ENCODE measurements around the gene ZMYND11. TPM values are rescaled to one million over a fixed set of nuclear protein-coding genes. Genes with fewer than 3 reads are reported as not detected.

The ZMYND11 gene
- total and polyA plus RNA-seq, 2 of the 8 experiments (the other 6 are each of a cell fraction or from before 2014, with no cell fraction given) = 7.5 to 26.6 TPM

DNA sequence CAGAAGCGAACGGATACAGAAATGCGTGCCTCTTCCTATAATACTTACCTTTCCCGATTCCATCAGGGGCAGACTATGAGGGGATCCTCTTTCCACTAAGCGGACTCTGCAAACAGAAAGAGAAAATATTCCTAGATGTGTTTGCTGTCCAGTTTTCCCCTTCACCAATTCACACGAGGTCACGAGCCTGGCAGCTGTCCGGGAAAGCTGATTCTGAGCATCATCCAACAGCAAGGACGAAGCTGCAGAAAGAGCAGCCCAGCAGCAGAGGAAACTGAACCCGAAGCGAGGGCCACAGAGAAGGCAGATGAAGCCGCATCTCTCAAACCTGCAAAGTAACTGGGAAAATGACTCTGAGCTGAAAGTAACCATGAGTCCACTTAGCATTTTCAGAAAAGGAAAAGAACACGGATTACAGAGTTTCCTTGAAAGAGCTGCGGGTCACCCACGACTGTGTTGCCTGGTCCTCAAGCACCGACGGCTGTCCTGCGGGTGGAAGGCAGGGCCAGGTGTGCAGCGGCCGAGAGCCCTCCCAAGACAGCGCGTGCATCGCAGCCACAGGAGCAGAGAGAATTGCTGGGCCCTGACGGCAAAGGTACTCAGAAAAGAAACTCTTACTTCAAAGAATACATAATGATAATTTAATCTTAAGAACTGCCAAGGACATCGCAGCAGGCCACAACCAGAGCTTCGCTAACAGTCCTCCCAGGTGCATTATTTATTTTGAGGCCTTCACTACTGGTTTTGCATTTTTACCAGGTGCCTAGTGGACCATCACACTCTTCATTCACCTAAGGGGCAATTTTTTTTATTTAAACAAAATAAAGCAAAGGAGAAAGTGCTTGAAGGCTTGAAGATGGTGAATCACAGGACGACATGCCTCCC lies 153.3 kb downstream of the ZMYND11 start:
- FAIRE-seq (no peak), DNase-seq (ENCODE audit: low read depth in 1 of 2, low spot score in 2 of 2) (no peak)
- Histone ChIP-seq H3K79me2 (ENCODE audit: control insufficient read depth in 1 of 2, insufficient read depth in 2 of 2, low read length in 2 of 2) (no peaks in the 10 kb centered on the region), H3K14ac (ENCODE audit: insufficient read length) (no peak overlapping the region), H2BK5ac (ENCODE audit: low read depth, low read length) (0 out of 2 replicates have a peak overlapping the region, but pooled peaks have one; percentile 8), H3K4me1 (replicated peaks in 1 of 4; ENCODE audit: control insufficient read depth in 3 of 4, insufficient read depth in 4 of 4, low read length in 3 of 4) (no peaks in the 10 kb centered on the region; a peak in 1 of 7 replicates), H4K8ac (ENCODE audit: extremely low read depth, insufficient read depth, low read length) (no peak overlapping the region), H3K36me3 (ENCODE audit: control insufficient read depth in 2 of 4, insufficient read depth in 4 of 4, low read length in 3 of 4) (no peaks in the 10 kb centered on the region), H2BK15ac (ENCODE audit: low read length) (no peak overlapping the region), H2BK12ac (ENCODE audit: low read depth, low read length) (no peak overlapping the region), H4K5ac (ENCODE audit: insufficient read length, low read depth, low read length) (no peak overlapping the region), H3K4me3 (ENCODE audit: extremely low read depth in 1 of 4, insufficient read depth in 2 of 4, low read depth in 3 of 4, low read length in 4 of 4) (no peak overlapping the region), H3K27me3 (replicated peaks in 1 of 4; ENCODE audit: control insufficient read depth in 3 of 4, extremely low read depth in 1 of 4, insufficient read depth in 3 of 4, low read length in 3 of 4) (no peaks in the 10 kb centered on the region), H3K18ac (ENCODE audit: extremely low read depth, low read length) (no peak overlapping the region), H4K91ac (replicated peaks; ENCODE audit: insufficient read length, low read length) (no peak overlapping the region), H2AFZ (ENCODE audit: low read length) (no peak overlapping the region), H4K20me1 (replicated peaks in 1 of 2; ENCODE audit: control insufficient read depth in 1 of 2, insufficient read depth in 2 of 2, low read length in 2 of 2) (peaks cover 0 to 7% of the 10 kb centered on the region in 2 experiments), H2BK120ac (replicated peaks; ENCODE audit: low read depth, low read length) (no peak overlapping the region), H3K9me3 (ENCODE audit: insufficient read depth in 2 of 2, low read depth in 1 of 2, low read length in 1 of 2) (no peaks in the 10 kb centered on the region), H3K27ac (ENCODE audit: low read depth, low read length) (no peak overlapping the region), H3K9ac (replicated peaks in 1 of 4; ENCODE audit: extremely low read depth in 1 of 4, low read depth in 3 of 4, low read length in 3 of 4) (no peak overlapping the region; a peak in 1 of 7 replicates), H3K23me2 (ENCODE audit: low read depth, low read length) (no peaks in the 10 kb centered on the region), H2AK5ac (ENCODE audit: low read depth, low read length) (0 out of 2 replicates have a peak overlapping the region, but pooled peaks have one; percentile 28), H3K56ac (replicated peaks; ENCODE audit: insufficient read length, low read depth, low read length) (no peak overlapping the region), H3K23ac (ENCODE audit: insufficient read length) (no peak overlapping the region), H3K4ac (replicated peaks; ENCODE audit: insufficient read length, low read depth, low read length) (no peak overlapping the region), H3K4me2 (ENCODE audit: insufficient read depth in 1 of 2, low read depth in 2 of 2, low read length in 2 of 2) (no peak overlapping the region), H2BK20ac (ENCODE audit: low read length) (no peak overlapping the region), H3K79me1 (ENCODE audit: low read depth, low read length) (no peaks in the 10 kb centered on the region)
- ChIA-PET POLR2A (ENCODE audit: partially characterized antibody) (interaction anchor here (0.6 to 1.0 kb wide), 2 partner anchors 11 to 624 kb away, joined by 3 read pairs; no protein-coding TSS in a partner anchor), CTCF (ENCODE audit: partially characterized antibody) (interaction anchor here (0.6 to 1.6 kb wide), 6 partner anchors 9 to 595 kb away, joined by 3 to 8 read pairs (median 3); no protein-coding TSS in a partner anchor)
- WGBS, 2 experiments (ENCODE audit: extremely low coverage in 1 of 2, insufficient coverage in 1 of 2, insufficient read length in 1 of 2, insufficient replicate concordance in 2 of 2, low coverage in 1 of 2, low lambda C conversion rate in 2 of 2, missing lambda C conversion rate in 1 of 2) = 94% methylated on average over 27 of the region's 27 CpGs; no CpG with 5 or more reads in 1 of the 2 experiments
- TF ChIP-seq USF2 (IDR thresholded peaks at IDR 0.05; ENCODE audit: low read length) = no peak
- no peak for TF ChIP-seq BACH1 (IDR thresholded peaks at IDR 0.05; ENCODE audit: low read length)
- no peak for TF ChIP-seq NRF1 (IDR thresholded peaks at IDR 0.05; ENCODE audit: low read depth, low read length)
- no peak for TF ChIP-seq EZH2 (IDR thresholded peaks at IDR 0.05; ENCODE audit: low read depth, low read length, severe bottlenecking)
- TF ChIP-seq CHD2 (IDR thresholded peaks at IDR 0.05; ENCODE audit: low read length) = no peak
- no peak for TF ChIP-seq KDM4A (IDR thresholded peaks at IDR 0.05; ENCODE audit: low read depth, low read length, severe bottlenecking)
- TF ChIP-seq TCF12 (IDR thresholded peaks at IDR 0.05; ENCODE audit: low read depth, low read length) = no peak
- no peak for TF ChIP-seq MAFK (IDR thresholded peaks at IDR 0.05; ENCODE audit: low read depth, low read length)
- no peak for TF ChIP-seq RNF2 (IDR thresholded peaks at IDR 0.05; ENCODE audit: borderline replicate concordance, low read depth, low read length, missing control alignments, poor library complexity, severe bottlenecking)
